Liver (tissue), 9 donors: ENCODE results near the gene C19orf44. TPM values are rescaled to one million over a fixed set of nuclear protein-coding genes. Genes with fewer than 3 reads are reported as not detected.

Source experiments
- DNase-seq: peaks from one replicate; pipeline ENCODE4 v3.0.0-alpha.2; 2017; ENCODE audit warnings: low spot score
- H3K27ac ChIP-seq, 2 donors: one replicate each; pipeline ENCODE4 v1.7.0; 2013; ENCODE audit warnings: inconsistent platforms in 2 of 2, low read length in 2 of 2, control low read depth in 1 of 2, low read depth in 1 of 2, mild to moderate bottlenecking in 1 of 2
- H3K27me3 ChIP-seq, 4 donors: one replicate each; pipeline versions ENCODE4 v1.6.1 to v1.7.0; 2013; ENCODE audit warnings: low read length in 3 of 4, inconsistent platforms in 1 of 4, mild to moderate bottlenecking in 1 of 4, moderate library complexity in 1 of 4; ENCODE audit not compliant: control insufficient read depth in 4 of 4, insufficient read depth in 4 of 4
- H3K36me3 ChIP-seq, 4 donors: one replicate each; pipeline versions ENCODE4 v1.6.1 to v1.7.0; 2013; ENCODE audit warnings: low read length in 3 of 4, mild to moderate bottlenecking in 3 of 4, low read depth in 1 of 4, moderate library complexity in 1 of 4; ENCODE audit not compliant: control insufficient read depth in 4 of 4, insufficient read depth in 3 of 4
- H3K4me1 ChIP-seq, 4 donors: one replicate each; pipeline versions ENCODE4 v1.6.1 to v1.7.0; 2013; ENCODE audit warnings: low read length in 3 of 4, mild to moderate bottlenecking in 3 of 4, moderate library complexity in 1 of 4; ENCODE audit not compliant: control insufficient read depth in 4 of 4, insufficient read depth in 4 of 4
- H3K4me3 ChIP-seq, 3 donors: one replicate each; pipeline versions ENCODE4 v1.6.1 to v1.7.0; 2013; ENCODE audit warnings: low read length in 3 of 3, control low read depth in 1 of 3, low read depth in 1 of 3, mild to moderate bottlenecking in 1 of 3
- H3K9ac ChIP-seq, 2 donors: one replicate each; pipeline ENCODE4 v1.7.0; 2013; ENCODE audit warnings: low read length in 2 of 2, mild to moderate bottlenecking in 2 of 2, moderate library complexity in 2 of 2, control low read depth in 1 of 2, low read depth in 1 of 2
- H3K9me3 ChIP-seq, 4 donors: one replicate each; pipeline versions ENCODE4 v1.6.1 to v1.7.0; 2013; ENCODE audit warnings: low read length in 3 of 4; ENCODE audit not compliant: control insufficient read depth in 4 of 4
- EGR1 ChIP-seq, 2 donors: IDR thresholded peaks; 2 replicates each; pipeline ENCODE4 v1.6.1; 2016 to 2018; ENCODE audit warnings: antibody characterized with exemption in 2 of 2, low read depth in 2 of 2
- FOXA1 ChIP-seq: IDR thresholded peaks from 2 replicates; pipeline ENCODE4 v1.6.1; 2016; ENCODE audit warnings: antibody characterized with exemption
- FOXA2 ChIP-seq: IDR thresholded peaks from 2 replicates; pipeline ENCODE4 v1.6.1; 2016; ENCODE audit warnings: antibody characterized with exemption
- GABPA ChIP-seq, 2 donors: IDR thresholded peaks in 1 of 2; conservative IDR thresholded peaks in 1 of 2; 2 replicates each; pipeline ENCODE4 v1.6.1; 2016; ENCODE audit warnings: antibody characterized with exemption in 2 of 2, mild to moderate bottlenecking in 1 of 2, moderate library complexity in 1 of 2
- HNF4A ChIP-seq, 2 donors: conservative IDR thresholded peaks; 2 replicates each; pipeline ENCODE4 v1.6.1; 2016; ENCODE audit warnings: antibody characterized with exemption in 2 of 2, mild to moderate bottlenecking in 2 of 2
- HNF4G ChIP-seq: IDR thresholded peaks from 2 replicates; pipeline ENCODE4 v1.6.1; 2016; ENCODE audit warnings: antibody characterized with exemption
- JUND ChIP-seq, 2 donors: IDR thresholded peaks; 2 replicates each; pipeline ENCODE4 v1.6.1; 2016; ENCODE audit warnings: antibody characterized with exemption in 2 of 2
- NR2F2 ChIP-seq: IDR thresholded peaks from 2 replicates; pipeline ENCODE4 v1.6.1; 2016; ENCODE audit warnings: antibody characterized with exemption
- RAD21 ChIP-seq, 2 donors: IDR thresholded peaks; 2 replicates each; pipeline ENCODE4 v1.6.1; 2016; ENCODE audit warnings: antibody characterized with exemption in 2 of 2, mild to moderate bottlenecking in 2 of 2
- RXRA ChIP-seq, 2 donors: IDR thresholded peaks; 2 replicates each; pipeline ENCODE4 v1.6.1; 2017 to 2018; ENCODE audit warnings: antibody characterized with exemption in 2 of 2, mild to moderate bottlenecking in 1 of 2
- SP1 ChIP-seq: IDR thresholded peaks from 2 replicates; pipeline ENCODE4 v1.6.1; 2018; ENCODE audit warnings: antibody characterized with exemption, mild to moderate bottlenecking
- TAF1 ChIP-seq: conservative IDR thresholded peaks from 2 replicates; pipeline ENCODE4 v1.6.1; 2016; ENCODE audit warnings: antibody characterized with exemption, mild to moderate bottlenecking
- YY1 ChIP-seq: IDR thresholded peaks from 2 replicates; pipeline ENCODE4 v1.6.1; 2016; ENCODE audit warnings: antibody characterized with exemption, mild to moderate bottlenecking
- WGBS: extraction: QIAGEN DNeasy Blood & Tissue Kit; methylation state at CpG from one replicate; pipeline ENCODE4 v1.1.7; 2013; 5-methylcytosine and 5-hydroxymethylcytosine counted together
- polyA plus RNA-seq, 2 donors: library from polyadenylated mRNA; stranded (reverse) in 1 of 2; unstranded in 1 of 2; fragments of 200-250 nt in 1 of 2; fragments of >200 nt in 1 of 2; fragmentation: Nextera tagmentation in 1 of 2; extraction: Ambion mirVana in 1 of 2; gene quantifications; one replicate each; pipeline versions ENCODE4 v1.2.1 to v1.2.3, GENCODE V29; 2013 to 2015
- total RNA-seq, 2 donors: library from RNA; depleted of rRNA; stranded (reverse); fragments of >200 nt; gene quantifications; one replicate each; pipeline ENCODE4 v1.2.3, GENCODE V29; 2014
- TF ChIP-seq, protein P1 (sequence below): IDR thresholded peaks from 2 replicates; pipeline ENCODE4 v1.6.1; 2016; ENCODE audit warnings: antibody characterized with exemption
- TF ChIP-seq, protein P2 (sequence below): fragments of 150-350 bp; IDR thresholded peaks from 2 replicates; pipeline ENCODE4 v1.5.1; 2017; ENCODE audit warnings: improper control_type of control experiment, low read depth, low read length; ENCODE audit not compliant: missing input control
- TF ChIP-seq, protein P3 (sequence below): IDR thresholded peaks from 2 replicates; pipeline ENCODE4 v1.6.1; 2016; ENCODE audit warnings: antibody characterized with exemption, mild to moderate bottlenecking
- TF ChIP-seq, protein P4 (sequence below): IDR thresholded peaks from 2 replicates; pipeline ENCODE4 v1.6.1; 2016; ENCODE audit warnings: antibody characterized with exemption
- TF ChIP-seq, protein P5 (sequence below): IDR thresholded peaks from 2 replicates; pipeline ENCODE4 v1.6.1; 2016; ENCODE audit warnings: antibody characterized with exemption
- donor health status: healthy.
- donor health status: healthy.
- donor health status: healthy.
- donor health status: healthy.
- donor health status: healthy.

C19orf44 gene
- total and polyA plus RNA-seq, 4 donors: 0.89 to 3.0 (median 1.3) TPM

DNA sequence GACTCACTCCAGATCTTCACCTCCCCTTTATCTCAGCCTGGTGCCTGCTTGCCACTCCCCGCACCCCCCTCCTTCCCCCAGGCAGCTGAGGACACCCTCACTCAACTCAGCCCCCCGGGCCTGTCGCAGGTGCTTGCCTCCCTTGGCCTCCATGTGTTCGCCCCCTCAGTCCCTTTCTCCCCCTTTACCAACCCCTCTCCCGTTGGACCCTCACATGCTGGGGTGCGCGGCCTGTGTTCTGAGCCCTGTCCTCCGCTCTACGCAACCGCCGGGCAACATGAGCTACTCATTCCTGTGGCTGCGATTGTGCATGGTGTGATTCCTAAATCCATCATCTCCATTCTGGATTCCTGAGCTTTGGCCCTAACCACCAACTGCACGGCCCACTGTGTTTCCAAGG lies 40.9 kb downstream of the C19orf44 start:
- H3K4me3 ChIP-seq: no peak overlapping the region
- H3K4me1 ChIP-seq: peaks cover 8 to 30% (median 23%) of the 10 kb centered on the region in 4 donors
- H3K9me3 ChIP-seq: no peaks in the 10 kb centered on the region
- peaks cover 14 to 63% (median 29%) of the 10 kb centered on the region in 4 donors for H3K36me3 ChIP-seq
- DNase-seq: peak; percentile 30
- H3K9ac ChIP-seq: no peak overlapping the region
- no peaks in the 10 kb centered on the region for H3K27me3 ChIP-seq
- no peak overlapping the region for H3K27ac ChIP-seq
- WGBS: 95% methylated on average over 13 of the region's 13 CpGs
- no peak for TF ChIP-seq SP1

DNA sequence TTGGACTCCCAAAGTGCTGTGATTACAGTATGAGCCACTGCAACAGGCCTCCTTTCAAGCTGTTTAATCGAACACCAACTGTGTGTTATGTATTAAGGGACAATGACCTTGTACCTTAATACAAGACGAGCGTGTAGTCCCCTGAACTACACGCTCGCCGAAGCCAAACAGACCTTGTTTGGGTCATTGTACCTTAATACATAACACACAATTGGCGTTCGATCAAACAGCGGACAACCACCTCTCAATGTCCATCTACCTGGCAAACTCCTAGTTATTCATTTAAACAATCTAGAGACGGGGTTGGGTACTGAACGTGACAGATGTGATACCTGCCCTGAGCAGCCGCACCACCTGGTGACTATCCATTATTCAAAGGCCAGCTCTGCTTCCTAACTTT lies 44.8 kb downstream of the C19orf44 start:
- H3K4me3 ChIP-seq: peak overlapping the region; percentile 86 to 99 (median 99)
- 35% methylated on average over 12 of the region's 12 CpGs for WGBS
- H3K4me1 ChIP-seq: peaks cover 11 to 47% (median 35%) of the 10 kb centered on the region in 4 donors
- peaks cover 0 to 25% (median 7%) of the 10 kb centered on the region in 4 donors for H3K36me3 ChIP-seq
- no peaks in the 10 kb centered on the region for H3K27me3 ChIP-seq
- peak overlapping the region; percentile 93 to 97 for H3K9ac ChIP-seq
- DNase-seq: no peak
- H3K9me3 ChIP-seq: no peaks in the 10 kb centered on the region
- peak; percentile 72 for TF ChIP-seq HNF4G
- TF ChIP-seq, protein P1, sequence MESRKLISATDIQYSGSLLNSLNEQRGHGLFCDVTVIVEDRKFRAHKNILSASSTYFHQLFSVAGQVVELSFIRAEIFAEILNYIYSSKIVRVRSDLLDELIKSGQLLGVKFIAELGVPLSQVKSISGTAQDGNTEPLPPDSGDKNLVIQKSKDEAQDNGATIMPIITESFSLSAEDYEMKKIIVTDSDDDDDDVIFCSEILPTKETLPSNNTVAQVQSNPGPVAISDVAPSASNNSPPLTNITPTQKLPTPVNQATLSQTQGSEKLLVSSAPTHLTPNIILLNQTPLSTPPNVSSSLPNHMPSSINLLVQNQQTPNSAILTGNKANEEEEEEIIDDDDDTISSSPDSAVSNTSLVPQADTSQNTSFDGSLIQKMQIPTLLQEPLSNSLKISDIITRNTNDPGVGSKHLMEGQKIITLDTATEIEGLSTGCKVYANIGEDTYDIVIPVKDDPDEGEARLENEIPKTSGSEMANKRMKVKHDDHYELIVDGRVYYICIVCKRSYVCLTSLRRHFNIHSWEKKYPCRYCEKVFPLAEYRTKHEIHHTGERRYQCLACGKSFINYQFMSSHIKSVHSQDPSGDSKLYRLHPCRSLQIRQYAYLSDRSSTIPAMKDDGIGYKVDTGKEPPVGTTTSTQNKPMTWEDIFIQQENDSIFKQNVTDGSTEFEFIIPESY: no peak
- no peak for TF ChIP-seq FOXA2
- TF ChIP-seq JUND (IDR thresholded peaks at IDR 0.05): peak in 1 of 2 donors; percentile 18
- TF ChIP-seq, protein P2, sequence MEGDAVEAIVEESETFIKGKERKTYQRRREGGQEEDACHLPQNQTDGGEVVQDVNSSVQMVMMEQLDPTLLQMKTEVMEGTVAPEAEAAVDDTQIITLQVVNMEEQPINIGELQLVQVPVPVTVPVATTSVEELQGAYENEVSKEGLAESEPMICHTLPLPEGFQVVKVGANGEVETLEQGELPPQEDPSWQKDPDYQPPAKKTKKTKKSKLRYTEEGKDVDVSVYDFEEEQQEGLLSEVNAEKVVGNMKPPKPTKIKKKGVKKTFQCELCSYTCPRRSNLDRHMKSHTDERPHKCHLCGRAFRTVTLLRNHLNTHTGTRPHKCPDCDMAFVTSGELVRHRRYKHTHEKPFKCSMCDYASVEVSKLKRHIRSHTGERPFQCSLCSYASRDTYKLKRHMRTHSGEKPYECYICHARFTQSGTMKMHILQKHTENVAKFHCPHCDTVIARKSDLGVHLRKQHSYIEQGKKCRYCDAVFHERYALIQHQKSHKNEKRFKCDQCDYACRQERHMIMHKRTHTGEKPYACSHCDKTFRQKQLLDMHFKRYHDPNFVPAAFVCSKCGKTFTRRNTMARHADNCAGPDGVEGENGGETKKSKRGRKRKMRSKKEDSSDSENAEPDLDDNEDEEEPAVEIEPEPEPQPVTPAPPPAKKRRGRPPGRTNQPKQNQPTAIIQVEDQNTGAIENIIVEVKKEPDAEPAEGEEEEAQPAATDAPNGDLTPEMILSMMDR: no peak
- peak; percentile 90 for TF ChIP-seq HNF4A (conservative IDR thresholded peaks at IDR 0.05)
- TF ChIP-seq GABPA (IDR thresholded peaks at IDR 0.05 in 1 of 2, conservative IDR thresholded peaks at IDR 0.05 in 1 of 2): peak in 1 of 2 donors; percentile 66
- peak; percentile 85 for TF ChIP-seq SP1
- peak; percentile 96 to 98 for TF ChIP-seq RXRA (IDR thresholded peaks at IDR 0.05)
- TF ChIP-seq TAF1: no peak
- no peak for TF ChIP-seq FOXA1
- no peak for TF ChIP-seq RAD21 (IDR thresholded peaks at IDR 0.05)
- TF ChIP-seq, protein P3, sequence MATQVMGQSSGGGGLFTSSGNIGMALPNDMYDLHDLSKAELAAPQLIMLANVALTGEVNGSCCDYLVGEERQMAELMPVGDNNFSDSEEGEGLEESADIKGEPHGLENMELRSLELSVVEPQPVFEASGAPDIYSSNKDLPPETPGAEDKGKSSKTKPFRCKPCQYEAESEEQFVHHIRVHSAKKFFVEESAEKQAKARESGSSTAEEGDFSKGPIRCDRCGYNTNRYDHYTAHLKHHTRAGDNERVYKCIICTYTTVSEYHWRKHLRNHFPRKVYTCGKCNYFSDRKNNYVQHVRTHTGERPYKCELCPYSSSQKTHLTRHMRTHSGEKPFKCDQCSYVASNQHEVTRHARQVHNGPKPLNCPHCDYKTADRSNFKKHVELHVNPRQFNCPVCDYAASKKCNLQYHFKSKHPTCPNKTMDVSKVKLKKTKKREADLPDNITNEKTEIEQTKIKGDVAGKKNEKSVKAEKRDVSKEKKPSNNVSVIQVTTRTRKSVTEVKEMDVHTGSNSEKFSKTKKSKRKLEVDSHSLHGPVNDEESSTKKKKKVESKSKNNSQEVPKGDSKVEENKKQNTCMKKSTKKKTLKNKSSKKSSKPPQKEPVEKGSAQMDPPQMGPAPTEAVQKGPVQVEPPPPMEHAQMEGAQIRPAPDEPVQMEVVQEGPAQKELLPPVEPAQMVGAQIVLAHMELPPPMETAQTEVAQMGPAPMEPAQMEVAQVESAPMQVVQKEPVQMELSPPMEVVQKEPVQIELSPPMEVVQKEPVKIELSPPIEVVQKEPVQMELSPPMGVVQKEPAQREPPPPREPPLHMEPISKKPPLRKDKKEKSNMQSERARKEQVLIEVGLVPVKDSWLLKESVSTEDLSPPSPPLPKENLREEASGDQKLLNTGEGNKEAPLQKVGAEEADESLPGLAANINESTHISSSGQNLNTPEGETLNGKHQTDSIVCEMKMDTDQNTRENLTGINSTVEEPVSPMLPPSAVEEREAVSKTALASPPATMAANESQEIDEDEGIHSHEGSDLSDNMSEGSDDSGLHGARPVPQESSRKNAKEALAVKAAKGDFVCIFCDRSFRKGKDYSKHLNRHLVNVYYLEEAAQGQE: no peak
- TF ChIP-seq, protein P4, sequence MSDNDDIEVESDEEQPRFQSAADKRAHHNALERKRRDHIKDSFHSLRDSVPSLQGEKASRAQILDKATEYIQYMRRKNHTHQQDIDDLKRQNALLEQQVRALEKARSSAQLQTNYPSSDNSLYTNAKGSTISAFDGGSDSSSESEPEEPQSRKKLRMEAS: no peak
- TF ChIP-seq YY1: no peak
- TF ChIP-seq EGR1 (IDR thresholded peaks at IDR 0.05; ENCODE audit: low read depth in 2 of 2): no peak
- TF ChIP-seq, protein P5, sequence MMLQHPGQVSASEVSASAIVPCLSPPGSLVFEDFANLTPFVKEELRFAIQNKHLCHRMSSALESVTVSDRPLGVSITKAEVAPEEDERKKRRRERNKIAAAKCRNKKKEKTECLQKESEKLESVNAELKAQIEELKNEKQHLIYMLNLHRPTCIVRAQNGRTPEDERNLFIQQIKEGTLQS: no peak
- no peak for TF ChIP-seq NR2F2
- peak overlapping the region in 1 of 2 donors; percentile 91 for H3K27ac ChIP-seq
